Measurements from ENCODE around the gene RNF41. TPM values are rescaled to one million over a fixed set of nuclear protein-coding genes. Genes with fewer than 3 reads are reported as not detected.

RNF41 gene
- total RNA-seq, 1 donor from 2014 or later = 49.8 TPM

DNA sequence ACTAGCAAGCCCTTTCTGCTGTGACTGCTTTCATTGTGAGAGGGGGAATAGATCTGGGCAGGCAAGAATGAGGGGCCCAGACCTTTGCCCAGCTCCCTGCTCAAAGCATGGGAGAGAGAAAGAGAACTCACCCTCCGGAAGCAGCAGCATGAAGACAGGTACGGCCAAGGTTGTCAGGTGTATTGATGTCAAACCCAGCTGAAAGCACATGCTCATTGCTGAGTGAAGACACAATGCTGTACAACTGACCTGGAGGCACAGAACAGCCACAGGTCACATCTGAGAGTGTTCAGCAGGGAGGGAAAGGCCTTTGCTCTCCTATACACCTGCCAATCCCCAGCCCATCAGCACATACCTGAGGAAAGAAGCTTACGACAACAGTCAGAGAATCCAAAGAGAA lies 30.9 kb upstream of the RNF41 start:
- Histone ChIP-seq H3K36me3 (peaks cover 90% of the 10 kb centered on the region), H3K27me3 (ENCODE audit: low read depth) (no peaks in the 10 kb centered on the region), H3K9me3 (no peaks in the 10 kb centered on the region), H3K4me1 (peaks cover 23% of the 10 kb centered on the region), H3K4me3 (no peak overlapping the region), H3K27ac (no peak overlapping the region)
- TF ChIP-seq, protein P1, sequence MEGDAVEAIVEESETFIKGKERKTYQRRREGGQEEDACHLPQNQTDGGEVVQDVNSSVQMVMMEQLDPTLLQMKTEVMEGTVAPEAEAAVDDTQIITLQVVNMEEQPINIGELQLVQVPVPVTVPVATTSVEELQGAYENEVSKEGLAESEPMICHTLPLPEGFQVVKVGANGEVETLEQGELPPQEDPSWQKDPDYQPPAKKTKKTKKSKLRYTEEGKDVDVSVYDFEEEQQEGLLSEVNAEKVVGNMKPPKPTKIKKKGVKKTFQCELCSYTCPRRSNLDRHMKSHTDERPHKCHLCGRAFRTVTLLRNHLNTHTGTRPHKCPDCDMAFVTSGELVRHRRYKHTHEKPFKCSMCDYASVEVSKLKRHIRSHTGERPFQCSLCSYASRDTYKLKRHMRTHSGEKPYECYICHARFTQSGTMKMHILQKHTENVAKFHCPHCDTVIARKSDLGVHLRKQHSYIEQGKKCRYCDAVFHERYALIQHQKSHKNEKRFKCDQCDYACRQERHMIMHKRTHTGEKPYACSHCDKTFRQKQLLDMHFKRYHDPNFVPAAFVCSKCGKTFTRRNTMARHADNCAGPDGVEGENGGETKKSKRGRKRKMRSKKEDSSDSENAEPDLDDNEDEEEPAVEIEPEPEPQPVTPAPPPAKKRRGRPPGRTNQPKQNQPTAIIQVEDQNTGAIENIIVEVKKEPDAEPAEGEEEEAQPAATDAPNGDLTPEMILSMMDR (IDR thresholded peaks at IDR 0.05) = no peak
- DNase-seq (no peak), ATAC-seq (no peak)
- intact Hi-C loops (cut with DNase I) = no loop called here

DNA sequence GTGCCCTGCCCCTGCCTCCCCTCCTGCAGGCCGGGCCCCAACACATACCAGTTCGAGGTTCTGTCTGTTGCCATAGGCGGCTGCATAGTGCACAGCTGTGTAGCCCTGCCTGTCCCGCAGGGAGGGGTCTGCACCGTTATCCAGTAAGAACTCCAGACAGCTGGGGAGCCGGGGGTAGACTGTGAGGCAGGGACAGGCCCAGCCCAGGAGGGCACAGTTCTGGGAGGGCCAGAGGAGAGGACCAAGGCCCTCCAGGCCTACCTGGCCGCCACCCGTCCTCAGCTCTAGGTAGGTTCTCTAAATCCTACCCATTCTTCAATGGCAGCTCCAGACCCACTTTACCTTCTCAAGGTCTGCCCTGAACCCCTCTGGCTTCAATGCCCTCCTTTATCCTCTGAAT lies 27.0 kb upstream of the RNF41 start:
- Histone ChIP-seq H3K4me3 (no peak overlapping the region), H3K27me3 (ENCODE audit: low read depth) (no peaks in the 10 kb centered on the region), H3K36me3 (peaks cover 100% of the 10 kb centered on the region), H3K4me1 (no peaks in the 10 kb centered on the region), H3K9me3 (no peaks in the 10 kb centered on the region), H3K27ac (no peak overlapping the region)
- DNase-seq = no peak
- TF ChIP-seq, protein P1 (IDR thresholded peaks at IDR 0.05) = no peak
- intact Hi-C loops (cut with DNase I) = no loop called here
- peak in 1 of 2 donors; percentile 17 for ATAC-seq

DNA sequence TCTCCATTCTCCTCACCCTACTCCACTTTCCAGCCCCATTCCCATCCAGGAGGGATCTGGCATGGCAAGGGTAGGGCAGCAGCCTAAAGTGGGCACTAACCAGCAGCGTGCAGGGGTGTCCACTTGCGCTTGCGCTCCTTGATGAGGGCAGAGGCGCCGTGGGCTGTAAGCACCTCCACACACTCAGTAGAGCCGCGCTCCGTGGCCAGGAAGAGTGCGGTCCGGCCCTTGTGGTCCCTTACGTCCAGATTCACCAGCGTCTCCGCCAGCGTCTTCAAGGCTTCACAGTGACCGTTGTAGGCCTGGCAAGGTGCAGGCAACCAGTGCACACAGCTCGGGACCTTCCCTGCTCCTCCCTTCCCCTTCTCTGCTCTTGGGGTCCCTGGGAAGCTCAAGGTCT lies 26.2 kb upstream of the RNF41 start:
- no peak for DNase-seq
- Histone ChIP-seq H3K9me3 (no peaks in the 10 kb centered on the region), H3K4me1 (no peaks in the 10 kb centered on the region), H3K4me3 (no peak overlapping the region), H3K36me3 (peaks cover 100% of the 10 kb centered on the region), H3K27me3 (ENCODE audit: low read depth) (no peaks in the 10 kb centered on the region), H3K27ac (no peak overlapping the region)
- intact Hi-C loops (cut with DNase I) = no loop called here
- peak in 1 of 2 donors; percentile 40 for ATAC-seq
- TF ChIP-seq, protein P1 (IDR thresholded peaks at IDR 0.05) = no peak

DNA sequence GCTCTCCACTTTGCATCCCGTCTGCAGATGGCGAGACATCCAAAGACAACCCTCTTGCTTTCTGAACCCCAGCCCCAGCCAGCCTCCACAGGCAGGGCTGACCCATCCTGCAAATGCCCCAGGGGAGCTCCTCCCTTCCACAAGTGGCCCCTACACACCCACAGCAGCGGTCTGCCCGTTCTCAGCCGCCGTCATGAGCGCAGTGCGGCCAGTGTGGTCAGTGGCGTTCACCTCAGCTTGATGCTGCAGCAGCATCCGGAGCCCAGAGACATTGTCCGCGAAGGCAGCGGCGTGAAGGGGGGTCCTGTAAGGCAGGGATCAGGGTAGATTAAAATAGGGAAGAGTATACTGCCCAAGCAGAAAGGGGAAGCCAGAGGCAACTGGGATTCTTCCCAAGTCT lies 22.8 kb upstream of the RNF41 start:
- intact Hi-C loops (cut with DNase I) = no loop called here
- TF ChIP-seq, protein P1 (IDR thresholded peaks at IDR 0.05) = no peak
- Histone ChIP-seq H3K27ac (no peak overlapping the region), H3K4me1 (no peaks in the 10 kb centered on the region), H3K27me3 (ENCODE audit: low read depth) (no peaks in the 10 kb centered on the region), H3K36me3 (peaks cover 100% of the 10 kb centered on the region), H3K4me3 (no peak overlapping the region), H3K9me3 (no peaks in the 10 kb centered on the region)
- ATAC-seq (no peak), DNase-seq (no peak)

DNA sequence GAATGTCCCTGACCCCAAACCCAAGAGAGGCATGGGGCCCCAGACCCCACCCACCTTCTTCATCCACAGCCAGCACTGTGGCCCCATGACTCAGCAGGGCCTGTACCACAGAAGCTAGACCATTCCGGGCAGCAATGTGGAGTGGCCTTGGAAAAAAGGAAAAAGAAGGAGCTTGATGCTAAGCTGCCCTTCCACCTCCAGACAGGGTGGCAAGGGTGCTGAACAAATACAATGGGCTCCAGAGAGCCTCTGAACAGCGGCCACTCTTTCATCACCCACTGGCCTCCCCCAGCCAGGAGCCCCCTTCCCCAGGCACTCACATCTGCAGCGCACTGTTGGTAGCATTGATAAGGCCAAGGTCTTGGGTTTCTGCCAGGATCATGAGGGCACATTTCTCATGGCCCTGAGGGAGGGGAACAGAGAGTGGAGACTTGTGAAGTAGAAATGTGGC lies 22.0 kb upstream of the RNF41 start:
- intact Hi-C loops (cut with DNase I) = no loop called here
- TF ChIP-seq, protein P1 (IDR thresholded peaks at IDR 0.05) = no peak
- no peaks in the 10 kb centered on the region for H3K9me3 ChIP-seq
- no peak overlapping the region for H3K4me3 ChIP-seq
- H3K27ac ChIP-seq = no peak overlapping the region
- peaks cover 96% of the 10 kb centered on the region for H3K36me3 ChIP-seq
- no peaks in the 10 kb centered on the region for H3K4me1 ChIP-seq
- H3K27me3 ChIP-seq (ENCODE audit: low read depth) = no peaks in the 10 kb centered on the region
- DNase-seq (no peak), ATAC-seq (no peak)

DNA sequence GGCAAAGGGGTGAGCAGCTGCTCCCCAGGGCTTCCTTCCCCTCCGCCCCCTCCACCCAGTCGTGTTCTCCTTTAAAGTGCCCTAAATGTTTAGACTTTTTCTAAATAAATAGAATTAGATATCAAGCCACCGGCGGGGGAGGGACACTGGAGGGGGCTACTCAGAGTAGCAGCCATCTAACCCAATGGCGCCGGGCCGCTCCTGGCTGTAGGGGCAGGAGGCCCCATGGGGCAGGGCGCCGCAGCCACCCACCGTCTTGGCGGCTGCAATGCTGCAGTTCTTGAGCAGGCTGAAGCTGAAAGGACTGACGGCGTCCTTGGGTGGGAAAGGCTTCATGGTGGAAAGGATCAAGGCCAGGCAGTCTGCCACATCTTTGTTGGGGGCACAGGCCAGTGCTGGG lies 21.3 kb upstream of the RNF41 start:
- TF ChIP-seq, protein P1 (IDR thresholded peaks at IDR 0.05) = no peak
- no peak for ATAC-seq
- Histone ChIP-seq H3K9me3 (no peaks in the 10 kb centered on the region), H3K4me3 (no peak overlapping the region), H3K27me3 (ENCODE audit: low read depth) (no peaks in the 10 kb centered on the region), H3K4me1 (no peaks in the 10 kb centered on the region), H3K27ac (no peak overlapping the region), H3K36me3 (peaks cover 88% of the 10 kb centered on the region)
- DNase-seq = no peak
- intact Hi-C loops (cut with DNase I) = no loop called here

Data from lower lobe of right lung (tissue), 2 donors.